Stimulated activated CD4-positive, alpha-beta T cell treated with anti-CD3 and anti-CD28 coated beads, Interleukin-2, amount 100 ng/mL, for 24 hours (primary cell): ENCODE measurements around the gene EPHA8.

ENCODE experiments used
- DNase-seq, 2 donors: peaks; one replicate each; pipeline ENCODE4 v3.0.0-alpha.2; 2020

EPHA8 gene

DNA sequence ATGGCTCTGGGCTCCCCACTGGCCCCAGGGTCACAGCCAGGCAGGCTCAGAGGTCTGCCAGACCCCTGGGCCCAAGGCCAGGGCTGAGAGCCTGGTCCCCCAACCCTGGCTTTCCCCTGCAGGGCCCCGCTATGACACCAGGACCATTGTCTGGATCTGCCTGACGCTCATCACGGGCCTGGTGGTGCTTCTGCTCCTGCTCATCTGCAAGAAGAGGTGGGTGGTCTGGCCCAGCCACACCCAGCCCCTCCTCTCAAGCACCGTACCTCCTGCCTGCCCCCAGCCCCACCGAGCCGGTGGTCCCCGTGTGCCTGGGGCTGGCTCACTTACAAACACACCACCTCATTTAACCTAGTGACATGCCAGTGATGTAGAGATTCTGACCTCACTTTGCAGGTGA is 31.8 kb downstream of the EPHA8 start:
- DNase-seq: no peak

GRCh38 chr1:22597301-22597965 is 34.1 kb downstream of the EPHA8 start:
- DNase-seq: no peak

- no peak for DNase-seq
Observed at GRCh38 chr1:22597996-22598395, 34.7 kb downstream of the EPHA8 start.

GRCh38 chr1:22598736-22599135 is 35.4 kb downstream of the EPHA8 start:
- DNase-seq: no peak

GRCh38 chr1:22600071-22600816 is 37.0 kb downstream of the EPHA8 start:
- DNase-seq: no peak

DNA sequence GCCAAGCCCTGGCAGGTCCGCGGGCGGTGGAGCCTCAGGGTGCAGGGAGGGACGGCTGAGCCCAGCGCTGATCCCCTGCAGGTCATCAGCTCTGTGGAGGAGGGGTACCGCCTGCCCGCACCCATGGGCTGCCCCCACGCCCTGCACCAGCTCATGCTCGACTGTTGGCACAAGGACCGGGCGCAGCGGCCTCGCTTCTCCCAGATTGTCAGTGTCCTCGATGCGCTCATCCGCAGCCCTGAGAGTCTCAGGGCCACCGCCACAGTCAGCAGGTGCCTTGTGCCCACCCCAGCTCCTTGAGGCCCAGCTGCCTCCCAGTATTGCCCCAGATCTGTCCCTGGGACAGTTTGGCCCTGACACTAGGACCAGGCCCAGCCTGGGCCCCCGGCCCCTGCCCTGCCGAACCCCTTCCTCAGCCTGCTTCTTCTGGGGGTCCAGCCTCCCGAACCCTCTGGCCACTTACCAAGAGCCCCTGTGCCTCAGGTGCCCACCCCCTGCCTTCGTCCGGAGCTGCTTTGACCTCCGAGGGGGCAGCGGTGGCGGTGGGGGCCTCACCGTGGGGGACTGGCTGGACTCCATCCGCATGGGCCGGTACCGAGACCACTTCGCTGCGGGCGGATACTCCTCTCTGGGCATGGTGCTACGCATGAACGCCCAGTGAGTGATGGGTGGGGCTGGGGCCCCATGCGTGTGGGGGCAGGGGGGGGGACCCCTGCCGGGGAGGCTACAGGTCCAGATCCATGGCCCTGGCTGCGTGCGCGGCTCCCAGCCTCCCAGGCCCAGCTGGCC is 37.7 kb downstream of the EPHA8 start:
- no peak for DNase-seq

DNA sequence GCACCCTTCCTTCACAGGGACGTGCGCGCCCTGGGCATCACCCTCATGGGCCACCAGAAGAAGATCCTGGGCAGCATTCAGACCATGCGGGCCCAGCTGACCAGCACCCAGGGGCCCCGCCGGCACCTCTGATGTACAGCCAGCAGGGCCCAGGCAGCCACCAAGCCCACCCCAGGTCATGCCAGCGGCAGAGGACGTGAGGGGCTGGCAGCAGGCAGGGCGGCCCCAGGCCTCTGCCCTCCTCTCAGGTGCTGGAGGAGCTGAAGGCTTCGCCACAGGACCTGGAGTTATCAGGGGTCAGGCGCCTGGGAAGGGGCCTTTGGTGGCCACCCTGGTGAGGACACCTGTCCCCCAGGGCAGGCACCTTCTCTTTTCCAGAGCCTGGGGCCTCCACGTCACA is 38.3 kb downstream of the EPHA8 start:
- no peak for DNase-seq

- DNase-seq: no peak
Observed at GRCh38 chr1:22602060-22602740, 38.9 kb downstream of the EPHA8 start.

GRCh38 chr1:22606161-22606560 is 42.9 kb downstream of the EPHA8 start:
- no peak for DNase-seq

DNA sequence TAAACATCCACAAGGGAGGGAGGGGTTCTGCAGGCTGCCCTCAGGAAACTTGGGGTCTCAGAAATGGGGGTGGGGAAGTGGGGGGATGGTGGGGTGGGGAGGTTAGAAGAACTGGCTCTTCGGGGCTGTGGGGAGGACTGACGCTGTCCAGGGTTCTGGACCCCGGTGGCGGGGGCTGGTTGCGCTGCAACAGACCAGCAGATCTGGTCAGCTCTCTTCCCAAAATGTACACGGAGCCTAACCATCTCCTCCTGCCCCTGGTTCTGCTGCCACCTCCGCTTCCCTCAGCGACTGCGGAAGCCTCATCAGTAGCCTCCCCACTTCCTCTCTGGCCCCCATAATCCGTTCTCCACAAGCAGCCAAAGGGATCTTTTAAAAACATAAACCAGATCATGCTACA is 43.9 kb downstream of the EPHA8 start:
- DNase-seq: no peak

GRCh38 chr1:22608361-22608760 is 45.1 kb downstream of the EPHA8 start:
- no peak for DNase-seq

DNA sequence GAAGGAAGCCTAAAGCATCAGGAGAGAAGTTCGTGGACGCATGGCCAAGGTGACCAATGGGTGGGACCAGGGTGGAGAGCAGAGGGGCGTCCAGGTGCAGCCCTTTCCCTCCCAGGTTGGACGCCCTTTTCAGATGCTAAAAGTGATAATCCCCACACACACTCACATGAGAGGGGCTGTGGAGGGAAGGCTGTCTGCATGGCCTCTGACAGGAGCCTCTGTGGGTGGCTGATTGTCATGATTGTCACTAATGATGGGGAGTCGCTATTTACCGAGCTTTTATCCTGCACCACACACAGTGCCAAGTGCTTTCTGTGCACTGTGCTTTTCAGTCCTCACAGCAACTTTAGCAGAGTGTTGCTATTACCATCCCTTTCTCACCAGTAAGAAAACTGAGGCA is 46.0 kb downstream of the EPHA8 start:
- DNase-seq: no peak

DNA sequence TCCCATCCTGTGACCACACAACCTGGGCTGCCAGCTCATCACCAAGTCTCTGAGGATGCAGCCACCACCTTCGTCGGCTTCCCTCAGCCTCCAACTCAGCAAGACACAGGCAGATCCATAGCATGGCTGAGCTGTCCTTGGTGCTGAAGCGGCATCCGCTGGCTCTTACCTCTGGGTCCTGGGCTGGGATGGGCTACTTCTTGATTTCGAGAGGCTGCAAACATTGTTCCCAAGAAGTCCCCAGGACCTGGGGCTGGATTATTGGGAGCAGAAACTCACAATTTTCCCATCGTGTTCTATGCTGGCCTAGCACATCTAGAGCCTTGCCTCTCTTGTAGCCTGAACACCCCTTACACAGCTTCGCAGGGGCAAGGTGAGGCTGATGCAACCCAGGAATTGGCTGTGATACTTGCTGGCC is 48.2 kb downstream of the EPHA8 start:
- peak; percentile 23 to 35 for DNase-seq

DNA sequence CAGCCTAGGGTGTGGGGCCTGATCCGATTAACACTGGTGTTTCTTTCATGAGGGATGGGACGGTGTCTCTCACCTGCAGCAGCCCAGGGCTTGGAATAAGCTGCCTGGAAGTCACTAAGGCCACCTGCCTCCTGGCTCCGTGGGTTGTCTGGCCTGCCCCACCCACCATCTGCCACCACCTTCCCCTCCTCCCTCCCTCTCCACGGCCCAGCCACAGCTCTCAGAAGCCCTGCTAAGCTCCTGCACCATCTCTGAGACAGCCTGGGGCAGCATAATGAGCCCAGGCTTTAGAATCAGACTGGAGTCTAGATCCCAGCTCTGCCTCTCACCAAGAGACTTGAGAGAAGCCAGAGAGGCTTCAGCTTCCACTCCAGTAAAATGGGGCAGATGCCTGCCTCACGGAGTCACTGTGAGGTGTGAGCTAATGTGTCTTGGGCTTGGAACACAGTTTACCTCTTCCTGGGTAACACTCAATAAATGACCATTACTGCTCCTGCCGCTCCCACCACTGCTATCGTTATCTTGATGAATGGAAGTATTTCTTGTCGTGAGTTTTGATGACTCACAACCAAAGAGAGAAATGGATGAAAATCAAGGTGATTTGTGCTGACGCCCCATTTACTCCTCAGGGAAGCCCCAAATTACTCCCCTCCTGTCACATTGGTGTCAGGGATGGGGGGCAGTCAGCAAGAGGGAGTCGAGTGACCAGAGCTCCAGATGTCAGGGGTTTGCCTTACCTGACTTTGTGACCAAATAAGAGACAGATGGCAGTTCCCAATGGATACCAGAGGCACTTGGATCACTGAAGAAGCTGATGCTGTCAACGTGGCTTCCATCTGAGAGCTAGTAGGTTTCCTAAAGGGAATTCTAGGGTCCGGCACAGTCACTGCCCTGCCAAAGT is 49.6 kb downstream of the EPHA8 start:
- no peak for DNase-seq

DNA sequence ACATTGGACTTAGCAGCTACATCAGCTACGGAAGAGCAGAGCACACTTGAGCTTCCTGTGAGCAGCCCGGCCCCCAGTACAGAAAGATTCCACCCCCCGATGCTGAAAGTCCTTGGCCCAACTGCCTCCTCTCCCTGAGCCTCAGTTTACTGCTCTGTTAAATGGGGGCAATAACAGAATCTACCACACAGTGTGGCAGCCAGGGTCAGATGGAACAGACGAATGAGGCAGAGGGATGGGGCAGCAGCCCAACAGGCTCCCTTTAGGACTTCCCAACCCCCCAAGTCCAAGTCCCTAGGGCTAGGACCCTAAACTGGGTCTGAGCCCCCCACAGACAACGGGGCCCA is 50.3 kb downstream of the EPHA8 start:
- DNase-seq: no peak

DNA sequence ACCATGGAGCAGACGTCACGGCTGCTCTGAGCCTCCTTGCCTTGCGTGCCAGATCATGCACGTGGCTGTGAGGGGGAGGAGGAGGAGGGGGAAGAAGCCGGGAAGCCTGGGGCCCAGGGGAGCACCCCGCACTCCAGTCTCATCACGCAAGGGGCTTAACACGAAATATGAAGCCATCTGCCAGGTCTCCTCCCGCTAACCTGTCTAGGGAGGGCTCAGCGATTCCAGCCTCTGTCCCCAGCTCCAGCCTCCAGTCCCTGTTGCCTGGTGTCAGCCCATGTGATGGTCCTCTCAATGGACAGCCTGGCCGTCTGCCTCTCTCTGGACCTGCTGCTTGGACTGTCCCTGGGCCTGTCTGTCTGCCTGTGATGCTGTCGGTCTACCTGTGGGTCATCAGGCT is 50.7 kb downstream of the EPHA8 start:
- no peak for DNase-seq

DNA sequence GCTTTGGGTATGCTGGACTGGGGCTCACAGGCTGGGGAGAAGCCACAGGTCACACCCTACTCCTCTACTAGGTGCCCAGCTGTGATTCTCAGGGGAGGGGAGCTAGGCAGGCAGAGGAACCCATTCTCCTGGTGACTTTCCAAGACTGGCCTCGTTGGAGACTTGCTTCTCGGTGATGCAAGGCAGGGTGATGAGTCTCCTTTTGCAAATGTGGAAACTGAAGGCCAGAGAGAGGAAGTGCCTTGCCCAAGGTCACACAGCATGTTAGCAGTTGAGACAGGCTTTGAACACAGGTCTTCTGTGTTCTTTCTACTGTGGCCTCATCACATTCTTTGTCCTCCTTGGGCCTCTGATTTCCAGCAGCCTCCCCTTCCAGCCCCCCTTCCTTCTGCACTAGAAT is 52.6 kb downstream of the EPHA8 start:
- DNase-seq: no peak

DNA sequence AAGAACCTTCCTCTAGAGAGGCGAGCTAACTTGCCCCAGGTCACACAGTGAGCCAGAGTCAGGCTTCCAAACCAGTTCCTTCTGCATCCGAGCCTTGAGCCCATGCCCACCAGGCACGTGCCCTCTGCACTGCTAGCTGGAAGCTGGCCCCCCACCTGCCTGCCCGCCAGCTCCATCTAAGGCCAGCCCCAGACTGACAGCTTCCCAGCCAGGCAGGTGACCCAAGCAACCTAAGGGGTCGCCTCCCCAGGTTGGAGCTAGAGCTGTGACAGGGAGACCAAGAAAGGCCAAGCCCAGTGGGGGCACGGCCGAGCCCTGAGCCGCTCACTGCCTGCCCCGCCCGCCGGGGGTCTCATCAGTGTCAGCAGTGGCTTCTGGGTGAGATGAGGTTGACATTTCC is 53.3 kb downstream of the EPHA8 start:
- no peak for DNase-seq

DNA sequence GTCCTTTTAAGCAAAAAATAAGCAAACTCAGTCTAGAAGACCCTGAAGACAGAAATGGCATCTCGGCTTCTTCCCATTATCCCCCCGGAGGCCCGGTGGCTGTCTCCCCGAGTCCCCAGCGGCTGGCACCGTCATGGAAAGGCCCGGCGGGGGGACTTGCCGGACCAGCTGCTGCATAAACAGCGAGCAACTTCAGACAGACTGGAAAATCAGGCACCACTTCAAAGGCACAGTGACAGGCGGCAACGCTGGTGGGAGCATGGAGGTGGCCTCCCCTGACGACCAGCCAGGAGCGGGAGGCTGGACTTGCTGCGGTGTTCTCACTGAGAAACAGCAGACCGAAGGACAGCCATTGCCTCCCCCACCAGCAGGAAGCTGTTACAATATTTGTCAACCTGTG is 54.8 kb downstream of the EPHA8 start:
- no peak for DNase-seq

- no peak for DNase-seq
Observed at GRCh38 chr1:22619252-22619651, 56.0 kb downstream of the EPHA8 start.

GRCh38 chr1:22619798-22620197 is 56.5 kb downstream of the EPHA8 start:
- DNase-seq: no peak

DNA sequence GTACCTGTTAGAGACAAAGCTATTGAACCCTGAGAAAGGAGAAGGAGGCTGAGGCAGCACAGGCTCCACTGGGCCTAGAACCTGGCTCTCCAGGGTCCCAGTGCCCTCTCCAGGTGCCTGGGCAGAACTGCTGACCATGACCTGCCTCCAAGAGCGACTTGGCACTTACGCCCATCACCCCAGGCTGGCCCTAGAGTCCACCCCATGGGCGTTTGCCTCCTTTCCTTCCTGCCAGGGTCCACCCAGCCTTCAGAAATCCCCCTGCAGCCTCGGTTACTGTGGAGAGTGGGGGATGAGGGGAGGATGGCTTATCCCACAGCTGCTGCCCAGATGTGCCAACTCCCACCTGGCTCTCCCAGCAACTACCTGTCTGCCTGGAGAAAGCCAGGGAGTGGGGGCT is 58.5 kb downstream of the EPHA8 start:
- DNase-seq: no peak
